GM19099 (cell line): ENCODE results near the gene NEK6.
A peak's percentile ranks its signal among the peaks of the same experiment; 100 is the strongest.

Experiments
- POLR2A ChIP-seq: IDR thresholded peaks from 3 replicates; pipeline ENCODE4 v1.6.1; 2011; ENCODE audit warnings: low read depth; ENCODE audit not compliant: insufficient read length; ENCODE audit errors: extremely low read depth

NEK6 gene

DNA sequence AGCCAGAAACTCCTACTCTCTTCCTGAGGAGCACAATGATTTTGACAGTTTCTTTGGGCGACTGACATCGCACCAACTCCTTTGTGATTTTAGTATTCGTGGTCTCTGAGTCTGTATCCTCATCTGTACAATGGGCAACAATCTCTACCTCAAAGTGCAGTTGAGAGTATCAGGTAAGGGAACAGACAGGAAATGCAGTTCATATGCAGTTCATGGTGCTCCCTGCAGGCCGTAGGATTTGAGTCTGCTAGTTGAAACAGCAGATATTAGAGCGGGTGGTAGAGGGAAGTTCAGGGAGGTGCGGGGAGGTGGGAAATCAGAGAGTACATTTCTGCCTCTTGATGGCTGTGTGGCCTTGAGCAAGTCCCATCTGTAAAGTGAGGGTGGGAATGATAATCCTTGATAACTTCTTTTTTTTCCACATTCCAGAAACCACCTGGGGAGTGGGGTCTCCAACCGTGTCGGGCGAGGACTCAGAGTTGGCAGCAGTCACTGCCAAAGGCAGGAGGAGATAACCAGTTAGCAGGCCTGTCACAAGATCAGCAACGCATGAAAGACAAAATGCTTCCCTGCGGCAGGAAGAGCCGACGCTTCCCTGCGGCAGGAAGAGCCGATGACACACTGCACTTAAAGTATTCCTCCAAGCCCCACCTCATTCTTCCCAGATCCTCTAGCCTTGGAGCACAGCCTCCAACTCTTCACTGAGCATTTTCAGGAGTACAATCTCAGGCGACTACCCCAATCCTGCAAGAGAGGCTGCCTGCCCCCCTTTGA lies 6.0 kb upstream of the NEK6 start:
- no peak for TF ChIP-seq POLR2A

DNA sequence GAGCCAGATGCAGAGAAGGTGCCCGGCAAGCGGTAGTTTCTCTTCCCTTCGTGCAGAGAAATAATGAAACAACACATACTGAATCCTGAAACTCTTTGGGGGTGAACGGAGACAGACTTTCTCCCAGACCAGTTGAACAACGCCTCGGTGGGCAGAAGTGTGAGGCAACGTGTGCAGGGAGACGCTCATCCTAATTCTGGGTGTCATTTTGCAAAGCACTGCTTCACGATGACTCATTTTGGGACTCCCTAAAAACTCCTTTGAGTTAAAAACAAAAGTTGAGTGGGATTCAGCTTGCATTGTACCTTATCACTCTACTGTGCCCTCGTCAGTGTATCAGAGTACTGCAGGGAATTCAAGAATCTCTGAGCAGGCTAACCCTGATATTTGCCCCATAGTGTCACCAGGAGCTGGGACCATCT lies 3.5 kb upstream of the NEK6 start:
- no peak for TF ChIP-seq POLR2A

DNA sequence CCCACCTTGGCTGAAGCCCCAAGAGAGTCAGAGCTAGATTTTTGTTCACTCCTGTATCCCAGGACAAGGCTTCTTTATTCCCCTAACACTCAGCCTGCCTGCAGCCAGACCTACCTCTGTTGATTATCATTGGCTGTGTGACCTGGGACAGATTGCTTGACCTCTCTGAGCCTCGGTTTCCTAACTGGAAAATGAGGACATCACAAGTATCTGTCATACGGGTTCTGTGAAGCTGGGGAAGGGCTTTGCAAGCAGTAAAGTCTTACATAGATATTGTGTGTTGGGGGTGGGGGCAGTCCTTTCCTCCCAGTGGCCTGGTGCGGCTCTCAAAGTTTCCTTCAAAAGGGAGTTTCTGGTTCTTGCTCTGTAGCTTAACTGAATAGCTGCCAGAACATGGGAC lies 2.5 kb upstream of the NEK6 start:
- TF ChIP-seq POLR2A, result no peak

DNA sequence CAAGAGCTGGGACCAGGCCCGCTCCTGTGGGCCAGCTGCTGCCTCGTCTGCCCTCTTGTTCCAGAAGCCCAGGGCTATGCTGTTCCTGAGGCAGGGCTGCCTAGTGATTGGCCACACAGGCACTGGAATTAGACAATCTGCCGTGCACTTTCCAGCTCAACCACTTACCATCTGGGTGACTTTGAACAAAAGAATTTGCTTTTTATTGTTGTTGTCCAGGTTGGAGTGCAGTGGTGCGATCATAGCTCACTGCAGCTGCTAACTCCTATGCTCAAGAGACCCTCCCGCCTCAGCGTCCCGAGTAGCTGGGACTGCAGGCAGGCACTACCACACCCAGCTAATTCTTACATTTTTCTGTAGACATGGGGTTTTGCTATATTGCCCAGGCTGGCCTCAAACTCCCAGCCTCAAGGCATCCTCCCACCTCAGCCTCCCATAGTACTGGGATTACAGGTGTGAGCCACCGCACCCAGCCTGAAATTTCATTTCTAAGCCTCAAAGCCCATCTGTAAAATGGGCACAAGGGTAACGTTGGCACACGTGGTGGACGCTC lies 1.2 kb upstream of the NEK6 start:
- no peak for TF ChIP-seq POLR2A

DNA sequence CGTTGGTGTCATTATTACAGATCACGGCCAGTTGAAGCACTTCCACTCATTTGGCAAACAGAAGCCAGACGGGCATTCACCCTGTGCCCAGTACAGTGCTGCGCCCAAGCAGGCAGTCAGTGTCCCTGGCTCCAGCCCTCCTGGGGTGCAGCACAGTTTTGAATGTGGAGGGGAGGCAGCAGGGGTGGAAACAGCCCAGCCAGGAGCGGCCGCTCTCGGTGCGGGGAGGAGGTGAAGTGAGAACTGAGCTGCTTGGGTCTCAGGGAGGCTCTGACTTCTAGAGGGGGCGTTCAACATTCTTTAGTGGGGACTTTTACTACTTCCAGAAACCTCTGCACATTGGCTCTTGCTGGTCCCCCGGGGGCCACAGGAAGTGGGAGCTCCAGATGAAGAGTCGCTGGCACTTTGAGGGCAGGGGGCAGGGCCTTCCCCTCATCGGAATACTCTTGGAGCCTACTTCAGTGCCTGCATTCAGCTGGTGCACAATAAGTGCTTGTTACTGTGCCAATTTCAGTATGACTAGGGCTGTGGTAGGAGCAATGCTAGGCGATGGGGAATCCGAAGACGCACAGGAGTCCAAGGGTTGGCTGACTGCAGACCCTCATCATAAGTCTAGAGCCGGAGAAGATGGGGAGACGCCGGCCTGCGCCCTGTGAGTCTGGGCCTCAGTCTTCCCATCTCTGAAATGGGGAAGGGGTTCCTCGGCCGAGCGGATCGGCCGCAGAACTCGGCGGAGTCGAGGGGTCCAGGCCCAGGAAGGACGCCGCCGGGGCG lies 492 bp upstream of the NEK6 start:
- TF ChIP-seq POLR2A, result peak; percentile 23

DNA sequence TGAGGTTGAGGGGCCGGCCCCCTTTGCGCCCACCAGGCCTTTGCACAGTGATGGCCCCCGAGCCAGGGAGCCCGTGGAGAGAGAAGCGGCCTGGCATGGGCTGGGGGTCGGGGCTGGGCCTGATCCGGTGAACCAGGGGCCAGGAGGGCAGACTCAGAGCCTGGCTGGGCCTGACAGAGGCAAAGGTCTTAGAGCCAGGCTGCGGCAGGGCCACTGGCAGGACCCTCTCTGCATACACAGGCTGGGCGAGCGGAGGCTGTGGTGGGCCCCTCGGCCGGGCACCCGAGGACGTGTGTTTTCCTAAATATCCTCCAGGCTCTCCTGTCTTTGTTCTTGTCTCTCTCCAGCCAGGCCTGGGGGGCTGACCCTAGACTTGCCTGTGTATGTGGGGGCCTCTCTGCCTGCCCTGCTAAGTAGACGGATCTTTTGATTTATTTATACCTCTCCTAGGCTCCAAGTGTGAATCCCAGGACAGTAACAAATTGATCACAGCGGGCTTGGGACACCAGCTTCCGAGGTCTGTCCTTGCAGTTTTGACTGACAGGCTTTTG lies 933 bp downstream of the NEK6 start:
- peak; percentile 37 for TF ChIP-seq POLR2A

DNA sequence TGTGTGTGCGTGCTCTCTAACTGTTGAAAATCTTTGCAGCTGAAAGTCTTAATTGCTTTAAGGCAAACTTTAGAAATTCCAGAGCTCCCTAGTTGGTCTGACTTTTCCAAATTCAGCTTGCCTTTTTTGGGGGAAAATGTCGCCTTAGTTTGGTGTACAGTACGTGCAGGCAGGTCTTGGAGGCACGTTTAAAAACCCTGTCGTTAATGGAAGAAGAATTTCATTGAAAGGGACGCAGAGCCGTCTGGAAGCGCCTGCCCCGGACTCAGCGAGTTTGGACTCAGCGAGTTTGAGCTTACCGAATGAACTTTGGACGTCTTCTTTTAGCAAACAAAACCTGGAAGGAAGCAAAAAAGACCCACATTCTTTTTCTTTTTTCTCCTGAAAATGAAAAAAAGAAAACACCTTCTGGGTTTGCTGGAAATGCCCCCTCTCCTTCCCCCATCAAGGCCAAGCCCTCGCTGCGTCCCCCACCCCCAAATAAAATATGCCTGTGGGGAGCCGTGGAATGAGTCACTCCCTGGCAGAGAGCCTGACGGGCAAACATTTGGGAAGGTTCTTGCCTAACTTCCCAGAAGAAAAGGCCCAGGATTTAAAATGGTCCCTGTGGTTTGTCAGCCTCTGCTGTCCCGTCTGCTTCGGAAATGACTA lies 1.5 kb downstream of the NEK6 start:
- no peak for TF ChIP-seq POLR2A

DNA sequence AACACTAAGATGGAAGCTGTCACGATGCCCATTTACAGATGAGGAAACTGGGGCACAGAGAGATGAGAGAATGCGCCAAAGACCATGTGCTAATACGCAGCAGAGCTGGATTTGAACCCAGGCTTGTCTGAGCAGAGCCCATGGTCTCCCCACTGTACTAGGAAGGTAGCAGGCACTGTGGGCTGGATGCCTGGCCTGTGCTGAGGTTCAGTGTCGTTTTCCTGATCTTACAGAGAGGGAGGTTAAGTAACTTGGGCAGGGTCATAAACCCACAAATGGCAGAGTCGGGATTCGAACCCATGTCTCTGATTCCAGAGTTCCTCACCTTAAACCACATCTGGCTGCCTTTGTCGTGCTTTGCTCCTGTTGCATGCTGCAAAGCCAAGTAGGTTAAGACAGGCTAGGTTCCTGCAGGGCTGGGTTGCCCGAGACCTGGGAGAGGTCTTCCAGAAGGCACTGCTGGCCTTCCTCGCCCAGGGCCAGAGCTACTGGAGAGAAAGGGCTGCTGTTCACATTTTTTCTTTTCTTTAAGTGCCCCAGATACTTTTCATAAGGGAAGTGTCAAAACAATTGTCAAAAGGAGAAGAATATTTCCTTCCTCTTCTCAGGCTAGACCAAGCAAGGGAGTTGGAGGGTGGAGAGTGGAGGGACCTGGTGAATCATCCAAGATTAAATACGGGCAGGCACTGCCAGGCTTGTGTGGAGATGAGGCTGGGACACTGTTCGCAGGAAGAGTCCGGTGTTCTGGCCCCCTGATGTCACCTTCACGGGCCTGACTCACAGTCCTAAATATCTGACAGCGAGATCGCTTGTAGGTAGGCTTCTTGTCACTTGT lies 3.2 kb downstream of the NEK6 start:
- peak; percentile 24 for TF ChIP-seq POLR2A

DNA sequence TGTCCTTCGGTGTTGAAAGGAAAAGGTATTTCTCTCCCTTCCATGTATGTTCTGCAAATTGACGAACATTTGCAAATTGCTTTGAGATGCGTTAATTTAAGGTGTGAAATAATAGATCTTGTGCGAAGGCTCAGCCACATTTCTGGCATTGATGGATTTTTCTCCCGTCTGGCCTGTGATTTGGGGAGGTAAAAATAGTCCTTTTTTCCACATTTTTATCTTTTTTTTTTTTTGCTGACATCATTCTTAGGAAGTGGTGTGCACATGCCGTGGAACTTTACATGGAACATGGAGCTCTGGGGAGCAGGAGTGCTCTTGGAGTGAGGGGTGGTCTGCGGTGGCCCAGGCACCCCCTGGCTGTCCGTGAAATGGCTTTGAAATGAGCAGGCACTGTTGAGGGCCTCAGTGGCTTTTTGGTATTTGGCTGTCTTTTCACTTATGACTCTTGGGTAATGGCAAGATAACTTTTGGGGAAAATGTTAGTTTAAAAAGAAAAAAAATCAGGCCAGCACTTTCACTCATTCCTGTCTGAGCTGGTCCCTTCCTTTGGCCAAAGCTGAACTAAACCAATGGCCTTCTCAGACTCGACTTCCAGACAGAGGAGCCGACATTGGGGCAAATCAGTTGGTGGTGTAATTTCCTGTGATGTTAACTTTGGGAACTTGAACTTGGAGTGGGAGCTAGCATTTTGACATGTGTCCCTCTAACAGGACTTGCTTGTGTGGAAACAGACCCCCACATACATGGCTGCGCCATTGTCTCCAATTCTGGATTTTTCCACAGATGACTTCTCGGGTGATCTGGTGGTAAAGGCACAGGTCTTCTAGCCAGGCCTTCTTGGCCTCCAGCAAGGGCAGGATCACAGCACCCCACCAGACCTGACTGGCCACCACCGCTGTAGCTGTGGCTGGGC lies 4.2 kb downstream of the NEK6 start:
- no peak for TF ChIP-seq POLR2A

DNA sequence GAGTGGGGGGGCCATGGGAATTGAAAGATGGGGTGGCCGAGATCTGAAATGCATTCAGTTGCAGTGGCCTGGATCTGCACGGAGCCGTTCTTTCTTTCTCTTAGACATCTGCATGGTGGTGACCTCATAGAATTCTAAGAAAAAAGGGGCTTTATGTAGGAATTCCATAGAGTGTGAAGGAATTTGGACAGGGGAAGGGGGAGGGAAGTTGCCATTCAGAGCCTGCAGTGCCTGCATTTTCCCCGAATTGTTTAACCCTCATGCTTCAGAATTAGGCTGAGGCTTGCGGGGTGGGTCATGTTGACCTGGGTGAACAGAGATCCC lies 4.9 kb downstream of the NEK6 start:
- no peak for TF ChIP-seq POLR2A

DNA sequence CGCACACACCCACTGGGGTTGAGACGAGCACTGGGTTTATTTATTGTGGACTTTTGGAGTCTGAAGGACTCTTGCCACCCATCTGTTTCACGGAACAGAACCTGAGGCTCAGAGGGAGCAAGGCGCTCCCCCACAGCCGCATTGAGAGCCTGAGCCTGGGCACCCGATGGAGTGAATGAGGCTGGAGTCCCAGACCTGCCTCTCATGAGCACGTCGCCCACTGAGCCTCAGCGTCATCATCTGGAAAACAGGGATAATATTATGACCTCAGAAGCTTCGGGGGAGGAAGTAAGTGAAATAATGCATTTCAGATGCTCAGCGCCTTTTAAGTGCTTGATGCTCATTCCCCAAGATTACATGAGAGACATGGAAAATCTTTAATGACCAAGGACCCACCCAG lies 5.5 kb downstream of the NEK6 start:
- no peak for TF ChIP-seq POLR2A

DNA sequence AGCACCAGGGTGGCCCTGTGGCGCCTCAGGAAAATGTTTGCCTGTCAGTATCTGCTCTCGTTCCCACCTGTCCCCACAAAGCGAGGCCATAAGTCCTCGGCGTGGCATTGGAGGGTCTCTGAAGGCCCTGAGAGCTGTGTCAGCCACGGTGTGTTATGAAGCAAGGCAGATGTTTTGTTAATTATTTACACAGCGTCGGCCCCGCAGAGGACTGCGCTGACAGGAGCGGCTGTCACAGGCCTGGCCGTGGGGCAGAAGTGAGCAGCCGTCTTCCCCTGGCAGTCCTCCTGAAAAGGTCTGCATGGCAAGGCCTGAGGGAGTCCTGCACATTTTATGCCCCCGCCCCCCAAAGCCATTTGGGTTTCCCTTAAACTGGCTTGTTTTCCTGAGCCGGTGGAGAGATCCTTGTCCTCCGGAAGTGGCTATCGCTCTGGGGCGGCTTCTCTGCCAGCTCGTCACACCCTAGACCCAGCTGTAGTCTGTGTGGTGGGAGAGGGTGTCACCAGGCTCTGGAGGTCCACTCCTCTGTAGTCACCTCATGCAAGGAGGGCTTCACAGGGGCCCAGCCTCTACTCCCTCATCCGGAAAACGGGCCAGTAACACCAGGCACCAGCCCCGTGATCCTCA lies 6.2 kb downstream of the NEK6 start:
- TF ChIP-seq POLR2A, result peak; percentile 57

DNA sequence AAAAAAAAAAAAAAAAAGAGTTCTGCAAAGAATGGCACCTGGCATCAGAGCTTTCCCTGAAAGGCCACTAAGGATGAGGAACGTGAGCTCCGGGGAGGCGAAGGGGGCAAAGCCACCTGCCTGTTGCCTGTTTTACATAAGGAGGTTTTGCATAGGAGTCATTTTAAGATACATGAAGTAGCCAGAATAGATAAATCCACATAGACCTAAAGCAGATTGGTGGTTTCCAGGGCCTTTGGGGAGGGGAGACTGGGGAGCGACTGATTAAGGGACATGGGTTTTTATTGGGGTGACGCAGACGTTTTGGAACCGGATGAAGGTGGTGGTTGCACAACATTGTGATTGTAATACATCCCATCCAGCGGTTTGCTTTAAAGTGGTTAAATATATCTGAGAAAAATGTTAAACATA lies 7.1 kb downstream of the NEK6 start:
- TF ChIP-seq POLR2A, result no peak
